ENCODE measurements around the gene IL22RA1. TPM values are rescaled to one million over a fixed set of nuclear protein-coding genes. Genes with fewer than 3 reads are reported as not detected.

Gene IL22RA1
- total and polyA plus RNA-seq, 9 of the 15 experiments (the other 6 are each of a cell fraction or from before 2014, with no cell fraction given) = not detected

- H3K79me2 ChIP-seq (ENCODE audit: control insufficient read depth, insufficient read depth, low read length) = no peaks in the 10 kb centered on the region
- in situ Hi-C loops (cut with MboI) (no loop called here), intact Hi-C loops (cut with micrococcal nuclease) (no loop called here)
- H3K9ac ChIP-seq (ENCODE audit: insufficient read depth in 1 of 2, low read depth in 2 of 2, low read length in 2 of 2) = no peak overlapping the region
- WGBS (ENCODE audit: insufficient coverage, low coverage, missing lambda C conversion rate) = 7% methylated on average over 11 of the region's 11 CpGs
- no peaks in the 10 kb centered on the region for H3K9me1 ChIP-seq (ENCODE audit: control insufficient read depth, insufficient read depth, low read length)
- TF ChIP-seq ETV5 (CRISPR knock-in tag; IDR thresholded peaks at IDR 0.05; ENCODE audit: low read depth) (no peak), BHLHE40 (IDR thresholded peaks at IDR 0.05; ENCODE audit: low read length) (no peak), JUN (IDR thresholded peaks at IDR 0.05; ENCODE audit: borderline replicate concordance, low read depth, low read length) (no peak), JUN (CRISPR knock-in tag; IDR thresholded peaks at IDR 0.05; ENCODE audit: borderline replicate concordance) (no peak), KAT7 (CRISPR knock-in tag; IDR thresholded peaks at IDR 0.05; ENCODE audit: borderline replicate concordance) (no peak), BMI1 (IDR thresholded peaks at IDR 0.05; ENCODE audit: low read length) (no peak), CREBBP (IDR thresholded peaks at IDR 0.05; ENCODE audit: low read depth, low read length) (no peak), TAF15 (IDR thresholded peaks at IDR 0.05; ENCODE audit: low read depth, low read length) (no peak), SMAD1 (IDR thresholded peaks at IDR 0.05; ENCODE audit: low read depth, low read length, partially characterized antibody) (no peak), NR2C2 (CRISPR knock-in tag; IDR thresholded peaks at IDR 0.05) (no peak), NR2C2 (tag; IDR thresholded peaks at IDR 0.05) (no peak)
- TF ChIP-seq, protein P1, sequence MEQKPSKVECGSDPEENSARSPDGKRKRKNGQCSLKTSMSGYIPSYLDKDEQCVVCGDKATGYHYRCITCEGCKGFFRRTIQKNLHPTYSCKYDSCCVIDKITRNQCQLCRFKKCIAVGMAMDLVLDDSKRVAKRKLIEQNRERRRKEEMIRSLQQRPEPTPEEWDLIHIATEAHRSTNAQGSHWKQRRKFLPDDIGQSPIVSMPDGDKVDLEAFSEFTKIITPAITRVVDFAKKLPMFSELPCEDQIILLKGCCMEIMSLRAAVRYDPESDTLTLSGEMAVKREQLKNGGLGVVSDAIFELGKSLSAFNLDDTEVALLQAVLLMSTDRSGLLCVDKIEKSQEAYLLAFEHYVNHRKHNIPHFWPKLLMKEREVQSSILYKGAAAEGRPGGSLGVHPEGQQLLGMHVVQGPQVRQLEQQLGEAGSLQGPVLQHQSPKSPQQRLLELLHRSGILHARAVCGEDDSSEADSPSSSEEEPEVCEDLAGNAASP (IDR thresholded peaks at IDR 0.05) = no peak
- POLR2A ChIA-PET = interaction anchor here (0.6 kb wide), 1 partner anchor 17 kb away, joined by 3 read pairs; no protein-coding TSS in a partner anchor
- no peak overlapping the region for H3K4me2 ChIP-seq (ENCODE audit: insufficient read depth, low read length)
- no peak overlapping the region for H2AFZ ChIP-seq (ENCODE audit: low read depth, low read length)
- no peaks in the 10 kb centered on the region for H3K9me3 ChIP-seq (replicated peaks; ENCODE audit: control insufficient read depth, insufficient read depth, low read depth, low read length)
- BruUV-seq (replicated peaks) = no TSS peak
- no peak for ATAC-seq
- CTCF ChIA-PET (ENCODE audit: low intra/inter-chr PET ratio) = no interaction called here
- no peaks in the 10 kb centered on the region for H3K36me3 ChIP-seq (ENCODE audit: control insufficient read depth, insufficient read depth, low read length)
- H3K4me3 ChIP-seq = no peak overlapping the region
- H3K27ac ChIP-seq (ENCODE audit: extremely low read depth, low read depth, low read length) = no peak overlapping the region
- DNase-seq (ENCODE audit: extremely low read depth in 1 of 4, low spot score in 3 of 4) = no peak
- H3K27me3 ChIP-seq (ENCODE audit: control insufficient read depth in 2 of 2, insufficient read depth in 2 of 2, low read length in 2 of 2) = peaks cover 46 to 65% of the 10 kb centered on the region in 2 experiments
- H4K20me1 ChIP-seq (replicated peaks; ENCODE audit: control insufficient read depth, insufficient read depth, low read length) = peaks cover 21% of the 10 kb centered on the region
- no peak for FAIRE-seq
- peaks cover 0 to 3% of the 10 kb centered on the region in 2 experiments; a peak in 1 of 5 replicates for H3K4me1 ChIP-seq (replicated peaks in 1 of 2; ENCODE audit: control insufficient read depth in 2 of 2, insufficient read depth in 2 of 2, low read length in 2 of 2)
Measured at GRCh38 chr1:24139841-24140425, 3.0 kb downstream of the IL22RA1 start.

All from K562 (cell line).